ENCODE measurements around the gene ACACA. TPM values are rescaled to one million over a fixed set of nuclear protein-coding genes. Genes with fewer than 3 reads are reported as not detected.

The ACACA gene
- total and polyA plus RNA-seq, 2 experiments from 2014 or later, result 59.6 to 164 TPM

DNA sequence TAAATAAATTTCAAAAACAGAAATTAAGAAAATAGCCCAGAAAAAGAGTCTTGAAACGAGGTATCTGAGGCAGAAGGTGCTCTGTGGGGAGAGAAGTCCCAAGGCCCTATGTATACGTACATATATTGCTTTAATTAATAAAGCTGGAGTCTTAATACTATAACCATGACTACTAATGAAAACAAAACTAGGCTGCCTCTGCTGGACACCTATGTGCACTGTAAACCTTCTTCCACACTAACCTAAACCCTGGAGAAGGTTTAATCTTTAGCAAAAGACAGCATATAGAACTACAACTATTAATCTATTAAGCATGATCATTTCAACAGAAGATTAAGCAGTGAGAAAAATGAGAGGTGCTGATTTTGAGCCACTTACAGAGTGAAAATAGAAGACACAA lies 184.8 kb downstream of the ACACA start:
- ATAC-seq (no peak), DNase-seq (ENCODE audit: low spot score) (no peak)
- Histone ChIP-seq H3K27ac (ENCODE audit: low read depth) (peak overlapping the region; percentile 18), H3K79me2 (replicated peaks; ENCODE audit: insufficient read depth) (no peaks in the 10 kb centered on the region), H4K20me1 (replicated peaks; ENCODE audit: insufficient read depth) (no peaks in the 10 kb centered on the region), H3K36me3 (ENCODE audit: insufficient read depth) (peaks cover 18% of the 10 kb centered on the region), H3K4me3 (no peak overlapping the region), H3K4me1 (ENCODE audit: insufficient read depth) (peaks cover 33% of the 10 kb centered on the region), H2AFZ (no peak overlapping the region), H3K4me2 (no peak overlapping the region), H3K27me3 (ENCODE audit: insufficient read depth) (no peaks in the 10 kb centered on the region), H3F3A (replicated peaks; ENCODE audit: low read depth) (no peaks in the 10 kb centered on the region), H3K9me2 (ENCODE audit: insufficient read depth) (no peaks in the 10 kb centered on the region)
- Mint-ChIP-seq H3K36me3 (ENCODE audit: low read depth) (peaks cover 21% of the 10 kb centered on the region; the same call in 2 of the 3 replicates), H3K4me3 (no peak overlapping the region), H3K9me3 (no peaks in the 10 kb centered on the region), H3K4me1 (peaks cover 40% of the 10 kb centered on the region), H3K27me3 (ENCODE audit: insufficient read depth, low read depth, poor library complexity) (peaks cover under 1% of the 10 kb centered on the region), H3K27ac (0 out of 2 replicates have a peak overlapping the region, but pooled peaks have one; percentile 48)
- TF ChIP-seq, protein P1, sequence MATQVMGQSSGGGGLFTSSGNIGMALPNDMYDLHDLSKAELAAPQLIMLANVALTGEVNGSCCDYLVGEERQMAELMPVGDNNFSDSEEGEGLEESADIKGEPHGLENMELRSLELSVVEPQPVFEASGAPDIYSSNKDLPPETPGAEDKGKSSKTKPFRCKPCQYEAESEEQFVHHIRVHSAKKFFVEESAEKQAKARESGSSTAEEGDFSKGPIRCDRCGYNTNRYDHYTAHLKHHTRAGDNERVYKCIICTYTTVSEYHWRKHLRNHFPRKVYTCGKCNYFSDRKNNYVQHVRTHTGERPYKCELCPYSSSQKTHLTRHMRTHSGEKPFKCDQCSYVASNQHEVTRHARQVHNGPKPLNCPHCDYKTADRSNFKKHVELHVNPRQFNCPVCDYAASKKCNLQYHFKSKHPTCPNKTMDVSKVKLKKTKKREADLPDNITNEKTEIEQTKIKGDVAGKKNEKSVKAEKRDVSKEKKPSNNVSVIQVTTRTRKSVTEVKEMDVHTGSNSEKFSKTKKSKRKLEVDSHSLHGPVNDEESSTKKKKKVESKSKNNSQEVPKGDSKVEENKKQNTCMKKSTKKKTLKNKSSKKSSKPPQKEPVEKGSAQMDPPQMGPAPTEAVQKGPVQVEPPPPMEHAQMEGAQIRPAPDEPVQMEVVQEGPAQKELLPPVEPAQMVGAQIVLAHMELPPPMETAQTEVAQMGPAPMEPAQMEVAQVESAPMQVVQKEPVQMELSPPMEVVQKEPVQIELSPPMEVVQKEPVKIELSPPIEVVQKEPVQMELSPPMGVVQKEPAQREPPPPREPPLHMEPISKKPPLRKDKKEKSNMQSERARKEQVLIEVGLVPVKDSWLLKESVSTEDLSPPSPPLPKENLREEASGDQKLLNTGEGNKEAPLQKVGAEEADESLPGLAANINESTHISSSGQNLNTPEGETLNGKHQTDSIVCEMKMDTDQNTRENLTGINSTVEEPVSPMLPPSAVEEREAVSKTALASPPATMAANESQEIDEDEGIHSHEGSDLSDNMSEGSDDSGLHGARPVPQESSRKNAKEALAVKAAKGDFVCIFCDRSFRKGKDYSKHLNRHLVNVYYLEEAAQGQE (IDR thresholded peaks at IDR 0.05; ENCODE audit: unreplicated experiment), result no peak
- no peak for TF ChIP-seq JUNB (IDR thresholded peaks at IDR 0.05; ENCODE audit: unreplicated experiment)
- TF ChIP-seq NANOG (IDR thresholded peaks at IDR 0.05; ENCODE audit: borderline replicate concordance), result no peak
- no peak for TF ChIP-seq EZH2 (IDR thresholded peaks at IDR 0.05; ENCODE audit: low read depth, unreplicated experiment)
- no peak for TF ChIP-seq CREB1 (CRISPR knock-in tag; IDR thresholded peaks at IDR 0.05; ENCODE audit: low read depth)
- TF ChIP-seq POLR2AphosphoS5 (IDR thresholded peaks at IDR 0.05; ENCODE audit: low read depth), result no peak
- no peak for TF ChIP-seq EZH2phosphoT487 (IDR thresholded peaks at IDR 0.05; ENCODE audit: unreplicated experiment)
- no peak for TF ChIP-seq ZNF331 (CRISPR knock-in tag; IDR thresholded peaks at IDR 0.05; ENCODE audit: low read depth)
- no peak for TF ChIP-seq ETS1 (IDR thresholded peaks at IDR 0.05)
- TF ChIP-seq STAT1 (IDR thresholded peaks at IDR 0.05; ENCODE audit: unreplicated experiment), result no peak

GRCh38 chr17:37220607-37220953 lies 186.1 kb downstream of the ACACA start:
- H3K4me1 ChIP-seq (ENCODE audit: insufficient read depth), result peaks cover 20% of the 10 kb centered on the region
- H3K36me3 Mint-ChIP-seq (ENCODE audit: low read depth), result peaks cover 24% of the 10 kb centered on the region; the same call in 2 of the 3 replicates
- H3K36me3 ChIP-seq (ENCODE audit: insufficient read depth), result peaks cover 19% of the 10 kb centered on the region
- H3K4me3 ChIP-seq, result no peak overlapping the region
- peak; percentile 77 for ATAC-seq
- H3F3A ChIP-seq (replicated peaks; ENCODE audit: low read depth), result no peaks in the 10 kb centered on the region
- no peak overlapping the region for H2AFZ ChIP-seq
- H3K27ac Mint-ChIP-seq, result peak overlapping the region; percentile 74
- H3K9me3 Mint-ChIP-seq, result no peaks in the 10 kb centered on the region
- no peaks in the 10 kb centered on the region for H3K27me3 ChIP-seq (ENCODE audit: insufficient read depth)
- no peaks in the 10 kb centered on the region for H3K79me2 ChIP-seq (replicated peaks; ENCODE audit: insufficient read depth)
- peak; percentile 60 for DNase-seq (ENCODE audit: low spot score)
- H3K4me3 Mint-ChIP-seq, result no peak overlapping the region
- H3K27ac ChIP-seq (ENCODE audit: low read depth), result peak overlapping the region; percentile 18
- H4K20me1 ChIP-seq (replicated peaks; ENCODE audit: insufficient read depth), result no peaks in the 10 kb centered on the region
- H3K27me3 Mint-ChIP-seq (ENCODE audit: insufficient read depth, low read depth, poor library complexity), result peaks cover 2% of the 10 kb centered on the region
- H3K9me2 ChIP-seq (ENCODE audit: insufficient read depth), result no peaks in the 10 kb centered on the region
- no peak overlapping the region for H3K4me2 ChIP-seq
- peaks cover 27% of the 10 kb centered on the region for H3K4me1 Mint-ChIP-seq
- TF ChIP-seq EZH2 (IDR thresholded peaks at IDR 0.05; ENCODE audit: low read depth, unreplicated experiment) (no peak), ZNF462 (CRISPR knock-in tag; IDR thresholded peaks at IDR 0.05) (no peak), JUNB (IDR thresholded peaks at IDR 0.05; ENCODE audit: unreplicated experiment) (no peak)

Data from GM23338 (cell line).